ENCODE data around the gene MBD3L3.
A peak's percentile ranks its signal among the peaks of the same experiment; 100 is the strongest.

The MBD3L3 gene

GRCh38 chr19:7098701-7099596 is 40.5 kb upstream of the MBD3L3 start:
- TF ChIP-seq FOXP2 (optimal IDR thresholded peaks at IDR 0.05; ENCODE audit: borderline replicate concordance, extremely low read depth, extremely low read length, insufficient read depth), result no peak
- peak; percentile 46; the same call in 1 of the 2 replicates for TF ChIP-seq TAF1 (IDR thresholded peaks at IDR 0.05; ENCODE audit: borderline replicate concordance, insufficient read depth, low read length)
- peak; percentile 76 for TF ChIP-seq POLR2AphosphoS5 (IDR thresholded peaks at IDR 0.05; ENCODE audit: low read depth, low read length)
- no peak for TF ChIP-seq SIN3A (IDR thresholded peaks at IDR 0.05; ENCODE audit: borderline replicate concordance, insufficient read depth, low read length)
- no peak for TF ChIP-seq REST (IDR thresholded peaks at IDR 0.05; ENCODE audit: insufficient read depth in 1 of 2, low read depth in 2 of 2, low read length in 2 of 2)

- TF ChIP-seq TAF1 (IDR thresholded peaks at IDR 0.05; ENCODE audit: borderline replicate concordance, insufficient read depth, low read length), result no peak
- TF ChIP-seq SIN3A (IDR thresholded peaks at IDR 0.05; ENCODE audit: borderline replicate concordance, insufficient read depth, low read length), result no peak
- TF ChIP-seq FOXP2 (optimal IDR thresholded peaks at IDR 0.05; ENCODE audit: borderline replicate concordance, extremely low read depth, extremely low read length, insufficient read depth), result no peak
- no peak for TF ChIP-seq POLR2AphosphoS5 (IDR thresholded peaks at IDR 0.05; ENCODE audit: low read depth, low read length)
- no peak for TF ChIP-seq REST (IDR thresholded peaks at IDR 0.05; ENCODE audit: insufficient read depth in 1 of 2, low read depth in 2 of 2, low read length in 2 of 2)
These were observed 39.6 kb upstream of the MBD3L3 start for GRCh38 chr19:7098096-7098495.

GRCh38 chr19:7088999-7089398 is 30.5 kb upstream of the MBD3L3 start:
- TF ChIP-seq REST (IDR thresholded peaks at IDR 0.05; ENCODE audit: insufficient read depth in 1 of 2, low read depth in 2 of 2, low read length in 2 of 2), result no peak
- no peak for TF ChIP-seq FOXP2 (optimal IDR thresholded peaks at IDR 0.05; ENCODE audit: borderline replicate concordance, extremely low read depth, extremely low read length, insufficient read depth)
- no peak for TF ChIP-seq SIN3A (IDR thresholded peaks at IDR 0.05; ENCODE audit: borderline replicate concordance, insufficient read depth, low read length)
- no peak for TF ChIP-seq POLR2AphosphoS5 (IDR thresholded peaks at IDR 0.05; ENCODE audit: low read depth, low read length)
- no peak for TF ChIP-seq TAF1 (IDR thresholded peaks at IDR 0.05; ENCODE audit: borderline replicate concordance, insufficient read depth, low read length)

- no peak for TF ChIP-seq FOXP2 (optimal IDR thresholded peaks at IDR 0.05; ENCODE audit: borderline replicate concordance, extremely low read depth, extremely low read length, insufficient read depth)
- no peak for TF ChIP-seq SIN3A (IDR thresholded peaks at IDR 0.05; ENCODE audit: borderline replicate concordance, insufficient read depth, low read length)
- TF ChIP-seq POLR2AphosphoS5 (IDR thresholded peaks at IDR 0.05; ENCODE audit: low read depth, low read length), result no peak
- no peak for TF ChIP-seq REST (IDR thresholded peaks at IDR 0.05; ENCODE audit: insufficient read depth in 1 of 2, low read depth in 2 of 2, low read length in 2 of 2)
- TF ChIP-seq TAF1 (IDR thresholded peaks at IDR 0.05; ENCODE audit: borderline replicate concordance, insufficient read depth, low read length), result no peak
These were observed 24.8 kb upstream of the MBD3L3 start for GRCh38 chr19:7083076-7083956.
